ENCODE data around the gene MSANTD1. TPM values are rescaled to one million over a fixed set of nuclear protein-coding genes. Genes with fewer than 3 reads are reported as not detected.

The MSANTD1 gene
- total and polyA plus RNA-seq, 2 of the 8 experiments (the other 6 are each of a cell fraction or from before 2014, with no cell fraction given): 0.23 to 0.45 TPM

GRCh38 chr4:3261411-3262207 lies 12.7 kb downstream of the MSANTD1 start (continued):
- TF ChIP-seq RBBP5 (IDR thresholded peaks at IDR 0.05; ENCODE audit: borderline replicate concordance, low read depth, low read length) (no peak), TBP (IDR thresholded peaks at IDR 0.05; ENCODE audit: low read depth, low read length) (no peak), CBX8 (IDR thresholded peaks at IDR 0.05; ENCODE audit: borderline replicate concordance, low read depth, low read length) (no peak), SRF (IDR thresholded peaks at IDR 0.05; ENCODE audit: low read depth, low read length) (no peak), JUND (IDR thresholded peaks at IDR 0.05; ENCODE audit: low read length) (no peak), KDM5A (IDR thresholded peaks at IDR 0.05; ENCODE audit: low read length) (no peak)

Measured in H1 (cell line).